HG02981 (cell line): ENCODE measurements around the gene ARHGAP28.
"Not testable (repeated sequence)": the region's sequence is repeated elsewhere in the genome, so short reads cannot be mapped to it uniquely, and the experiment has no call there.

ENCODE experiments used
- ATAC-seq: cut with Tn5 transposase; IDR thresholded peaks from one replicate; pipeline ENCODE4 v1.9.1; 2021; ENCODE audit warnings: mild to moderate bottlenecking, moderate library complexity; ENCODE audit not compliant: unreplicated experiment

Gene ARHGAP28

GRCh38 chr18:6920099-6920955, 190.8 kb downstream of the ARHGAP28 start:
- no peak for ATAC-seq

- ATAC-seq, result no peak
Observed at GRCh38 chr18:6921571-6921970, 192.1 kb downstream of the ARHGAP28 start.

DNA sequence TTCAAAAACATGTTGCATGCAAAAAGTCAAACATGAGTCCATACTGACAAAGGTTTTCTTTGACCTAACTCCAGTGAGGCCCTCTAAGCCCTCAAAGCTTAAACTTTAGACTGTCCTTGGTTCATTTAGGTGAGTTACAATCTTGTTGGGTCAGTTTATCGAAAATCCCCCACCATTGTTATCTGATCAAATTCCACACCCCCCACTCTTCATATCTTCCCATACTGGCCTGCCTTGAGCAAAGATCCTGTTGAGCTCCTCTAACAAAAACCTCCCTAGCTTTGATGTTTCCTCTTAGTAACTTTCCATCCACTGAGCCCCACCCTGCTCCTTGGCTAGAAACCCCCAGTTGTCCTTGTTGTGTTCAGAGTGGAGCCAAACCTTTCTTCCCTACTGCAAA, 193.7 kb downstream of the ARHGAP28 start:
- ATAC-seq, result no peak

DNA sequence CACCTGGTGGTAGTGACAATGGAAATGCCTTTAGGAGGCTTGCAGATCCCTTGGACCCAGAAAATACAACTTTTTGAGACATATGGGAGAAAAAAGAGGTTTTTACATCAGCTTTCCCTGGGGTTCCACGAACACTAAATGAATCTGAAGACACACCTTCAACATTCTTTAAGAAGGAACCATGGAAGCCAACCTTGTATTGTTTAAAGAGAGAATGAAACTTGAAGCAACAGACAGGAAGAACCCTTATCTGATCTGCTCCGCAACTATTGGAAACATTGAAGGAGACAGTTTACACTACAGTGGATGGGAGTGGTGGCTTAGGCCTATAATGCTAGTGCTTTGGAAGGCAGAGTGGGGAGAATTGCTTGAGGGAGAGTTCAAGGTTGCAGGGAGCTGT, 197.6 kb downstream of the ARHGAP28 start:
- ATAC-seq, result no peak

DNA sequence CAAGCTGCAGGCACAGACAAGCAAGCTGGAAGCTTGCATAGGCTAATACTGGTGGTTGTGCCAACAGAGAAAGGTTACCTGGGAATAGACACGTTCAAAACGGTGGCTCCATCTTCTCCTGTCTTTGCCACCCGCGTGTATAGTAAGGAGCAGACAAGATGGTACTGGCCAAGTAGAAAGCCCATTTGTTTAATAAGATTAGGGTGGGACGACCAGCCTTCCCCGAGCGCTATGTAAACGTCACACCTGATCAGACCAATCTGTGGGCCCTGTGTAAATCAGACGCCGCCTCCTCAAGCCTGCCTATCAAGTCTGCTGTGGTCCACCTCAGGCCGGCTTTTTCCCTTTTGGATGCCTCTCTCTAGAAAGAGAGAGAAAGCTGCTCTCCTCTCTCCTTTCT, 198.8 kb downstream of the ARHGAP28 start:
- no peak for ATAC-seq

GRCh38 chr18:6929370-6930102, 200.0 kb downstream of the ARHGAP28 start:
- ATAC-seq, result no peak

GRCh38 chr18:6934859-6935258, 205.3 kb downstream of the ARHGAP28 start:
- ATAC-seq, result no peak

DNA sequence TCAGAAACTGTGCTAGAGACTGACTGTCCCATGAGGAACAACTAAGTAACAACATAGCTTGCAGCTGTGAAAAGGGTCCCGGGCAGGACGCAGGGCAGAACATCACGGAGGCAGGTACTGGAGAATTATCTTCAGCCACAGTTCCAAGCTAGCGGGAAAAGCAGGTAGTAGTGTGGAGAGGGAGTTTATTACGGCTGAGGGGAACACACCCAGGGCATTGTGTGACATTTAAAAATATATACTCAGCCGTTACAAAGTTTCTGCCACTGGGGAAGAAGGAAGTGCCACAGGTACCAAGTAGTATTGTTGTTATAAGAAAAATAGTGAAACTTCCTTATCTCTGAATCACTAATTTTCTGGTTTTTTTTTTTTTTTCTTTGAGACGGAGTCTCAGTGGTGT, 208.5 kb downstream of the ARHGAP28 start:
- ATAC-seq, result no peak

DNA sequence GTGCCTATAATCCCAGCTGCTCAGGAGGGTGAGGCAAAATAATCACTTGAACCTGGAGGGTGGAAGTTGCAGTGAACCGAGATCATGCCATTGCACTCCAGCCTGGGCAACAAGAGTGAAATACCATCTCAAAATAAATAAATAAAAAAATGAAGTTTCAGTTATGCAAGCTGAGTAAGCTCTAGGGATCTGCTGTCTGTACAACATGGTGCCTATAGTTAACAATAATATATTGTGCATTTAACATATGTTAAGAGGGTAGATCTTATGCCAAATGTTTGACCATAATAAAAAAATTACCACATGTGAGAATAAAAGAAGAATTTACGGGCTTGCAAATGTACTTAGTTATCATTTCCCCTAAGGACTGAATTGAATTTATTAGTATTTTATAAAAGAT, 208.9 kb downstream of the ARHGAP28 start:
- not testable (repeated sequence) for ATAC-seq

DNA sequence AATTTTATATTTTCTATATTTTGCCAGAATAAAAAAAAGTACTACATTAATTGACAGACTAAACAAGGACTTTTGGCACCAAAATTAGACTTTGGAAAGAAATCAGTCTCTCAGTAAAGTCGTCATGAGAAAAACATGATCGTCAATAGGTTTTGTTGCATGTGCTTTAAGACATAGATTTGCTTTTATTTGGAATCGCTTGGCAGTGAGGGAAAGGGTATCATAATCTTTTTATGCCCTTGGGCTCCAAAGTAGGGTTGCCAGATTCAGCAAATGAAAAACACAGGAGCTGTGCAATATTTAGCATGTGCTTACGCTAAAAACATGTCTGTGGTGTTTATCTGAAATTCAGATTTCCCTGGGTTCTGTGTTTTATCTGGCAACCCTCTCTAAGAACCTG, 210.5 kb downstream of the ARHGAP28 start:
- ATAC-seq, result no peak

DNA sequence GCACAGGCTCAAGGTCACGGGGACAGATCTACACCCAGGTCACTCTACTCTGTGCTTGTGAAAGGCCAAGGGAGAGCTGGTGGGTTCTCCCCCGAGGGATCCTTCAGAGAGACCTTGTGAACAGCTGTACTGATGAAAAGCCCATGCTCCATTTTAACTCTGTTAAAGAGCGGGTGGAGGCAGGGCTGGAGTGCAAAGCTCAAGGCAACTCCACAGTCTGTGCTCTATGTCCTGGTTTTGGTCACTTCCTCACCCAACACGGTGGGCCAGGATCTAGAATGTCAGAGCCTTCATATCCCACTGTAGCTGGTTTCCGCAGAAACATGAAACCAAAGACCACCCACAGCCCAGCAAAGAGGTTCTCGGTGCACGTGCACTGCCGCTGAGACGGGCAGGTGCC, 210.9 kb downstream of the ARHGAP28 start:
- ATAC-seq, result no peak

DNA sequence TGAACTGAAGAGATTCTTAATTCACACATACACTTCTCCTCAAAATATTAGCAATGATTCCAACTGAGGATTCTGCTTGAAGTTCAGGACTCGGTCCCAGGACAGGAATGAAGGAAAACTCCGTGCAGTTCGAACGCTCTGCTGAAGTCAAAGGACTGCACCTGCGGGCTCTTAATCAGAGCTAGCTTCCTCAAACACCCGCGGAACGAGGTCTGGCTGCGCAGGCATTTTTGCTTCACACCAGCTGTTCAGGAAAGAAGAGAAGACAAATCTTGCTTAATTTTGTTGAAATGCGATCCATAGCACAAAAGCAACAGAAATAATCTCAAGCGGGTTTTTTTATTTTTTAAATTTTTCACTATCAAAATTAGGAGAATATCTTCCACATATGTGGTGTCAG, 212.5 kb downstream of the ARHGAP28 start:
- no peak for ATAC-seq

GRCh38 chr18:6942742-6943141, 213.2 kb downstream of the ARHGAP28 start:
- ATAC-seq, result no peak

GRCh38 chr18:6943143-6943542, 213.6 kb downstream of the ARHGAP28 start:
- no peak for ATAC-seq

- no peak for ATAC-seq
Observed at GRCh38 chr18:6947338-6948030, 218.0 kb downstream of the ARHGAP28 start.

DNA sequence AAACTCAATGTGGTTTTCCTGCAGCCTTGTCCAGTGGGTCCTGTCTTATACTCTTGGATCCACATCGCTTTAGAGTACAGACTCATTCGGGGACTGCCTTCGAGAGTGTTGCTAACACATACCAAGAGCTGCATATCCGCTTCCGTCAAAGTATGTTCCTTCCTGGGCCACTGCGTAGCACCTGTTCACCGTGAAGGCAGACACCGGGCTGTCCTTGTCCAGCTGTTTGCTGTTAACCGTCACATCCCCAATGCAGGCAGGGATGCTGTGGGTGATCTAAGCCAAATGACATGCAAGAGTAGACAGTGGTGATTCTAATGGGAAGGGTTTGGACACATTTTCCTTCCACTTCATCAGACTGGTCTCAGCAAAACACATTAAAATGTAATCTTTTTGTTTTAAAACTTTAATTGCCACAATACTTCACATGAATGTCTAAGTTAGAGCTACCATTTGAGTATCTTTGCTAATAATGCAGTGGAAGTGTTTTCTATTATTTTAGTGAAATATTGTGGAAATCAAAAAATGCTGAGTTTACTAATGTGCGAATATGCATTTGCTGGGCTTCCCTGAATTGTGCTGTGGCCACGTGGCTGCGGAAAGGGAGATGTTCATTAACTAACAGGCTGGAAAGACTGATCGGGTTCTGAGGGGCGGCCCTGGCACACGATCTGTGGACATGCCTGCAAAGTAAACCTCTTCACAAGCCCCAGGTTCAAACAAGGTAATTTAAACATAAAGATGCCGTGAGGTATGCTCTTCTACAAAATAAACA, 219.0 kb downstream of the ARHGAP28 start:
- no peak for ATAC-seq

GRCh38 chr18:6949800-6950586, 220.5 kb downstream of the ARHGAP28 start:
- no peak for ATAC-seq

DNA sequence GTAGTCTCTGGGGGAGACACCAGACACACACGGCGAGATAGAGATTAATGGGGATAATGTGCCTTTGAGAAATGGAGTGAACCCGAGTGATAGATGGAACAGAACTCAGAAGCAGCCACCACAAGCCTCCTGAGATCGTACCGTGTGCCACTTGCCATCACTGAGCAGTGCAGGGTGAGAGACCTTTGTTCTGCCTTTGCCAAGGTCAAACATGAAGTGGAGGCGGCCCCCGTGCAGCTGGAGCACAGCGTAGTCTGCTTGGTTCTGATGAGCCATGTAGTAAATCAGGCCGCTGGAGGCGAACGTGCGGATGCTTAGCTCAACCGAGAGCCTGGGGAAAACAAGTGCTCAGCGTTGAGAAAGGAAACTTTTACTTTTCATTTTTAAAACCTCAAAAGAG, 221.1 kb downstream of the ARHGAP28 start:
- no peak for ATAC-seq

DNA sequence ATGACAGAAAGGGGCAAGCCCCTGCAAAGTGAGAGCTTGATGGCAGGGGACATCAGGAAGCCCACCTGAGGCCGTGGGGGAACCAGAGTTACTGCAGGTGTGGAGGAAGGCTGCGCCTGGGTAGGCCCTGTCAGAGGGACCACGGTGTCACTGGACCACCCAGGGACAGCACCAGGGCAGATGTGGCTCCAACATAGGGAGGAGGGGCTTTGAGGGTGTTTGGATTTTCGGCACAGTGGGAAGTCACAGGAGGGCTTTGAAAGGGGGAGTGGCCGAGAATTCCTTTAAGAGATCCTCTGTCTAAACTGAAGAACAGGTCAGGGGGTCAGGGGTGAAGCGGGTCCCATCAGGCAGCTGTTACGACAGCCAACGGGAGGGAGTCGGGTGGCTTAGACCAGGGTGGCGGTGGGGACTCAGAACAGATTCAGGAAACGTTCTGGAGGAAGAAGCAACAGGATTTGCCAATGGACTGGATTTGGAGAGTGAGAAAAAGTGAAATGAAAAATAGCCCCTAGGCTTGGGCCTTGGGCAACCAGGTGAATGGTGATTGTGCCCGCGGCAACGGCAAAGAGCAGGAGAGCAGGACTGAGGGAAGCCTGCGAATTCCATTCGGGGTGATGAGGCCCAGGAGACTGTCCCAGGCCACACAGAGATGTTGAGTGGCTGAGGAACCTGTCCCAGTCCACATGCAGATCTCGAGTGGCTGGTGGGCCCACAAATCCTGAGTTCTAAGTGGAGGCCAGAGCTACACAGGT, 222.0 kb downstream of the ARHGAP28 start:
- ATAC-seq, result no peak
